OCI-LY1 (cell line): ENCODE results near the gene MYL6.

ENCODE experiments used
- H2AFZ ChIP-seq: fragments of 200-600 bp; sonication (generic), shearing (Covaris generic); 2 replicates; pipeline ENCODE4 v1.6.0; 2014; ENCODE audit warnings: antibody characterized with exemption, mild to moderate bottlenecking, low read length
- H3F3A ChIP-seq: fragments of 200-600 bp; sonication (generic), shearing (Covaris generic); 2 replicates; pipeline ENCODE4 v1.6.0; 2014; ENCODE audit warnings: mild to moderate bottlenecking, antibody characterized with exemption, low read length, moderate library complexity; ENCODE audit not compliant: insufficient read depth
- H3K27ac ChIP-seq: fragments of 200-600 bp; sonication (generic); 2 replicates; pipeline ENCODE4 v1.5.1; 2014; ENCODE audit warnings: low read length, mixed run types, mild to moderate bottlenecking, low read depth; ENCODE audit not compliant: poor library complexity, severe bottlenecking
- H3K27me3 ChIP-seq: fragments of 200-600 bp; sonication (generic); 2 replicates; pipeline ENCODE4 v1.6.0; 2014; ENCODE audit warnings: antibody characterized with exemption, mild to moderate bottlenecking, low read length, moderate library complexity; ENCODE audit not compliant: insufficient read depth
- H3K36me3 ChIP-seq: fragments of 200-600 bp; sonication (generic); 2 replicates; pipeline ENCODE4 v1.6.1; 2014; ENCODE audit warnings: mild to moderate bottlenecking, antibody characterized with exemption, low read length, moderate library complexity, mixed read lengths; ENCODE audit not compliant: insufficient read depth
- H3K4me1 ChIP-seq: fragments of 200-600 bp; sonication (generic); 2 replicates; pipeline ENCODE4 v1.5.1; 2014; ENCODE audit warnings: mild to moderate bottlenecking, low read length, moderate library complexity; ENCODE audit not compliant: insufficient read depth, severe bottlenecking
- H3K4me2 ChIP-seq: fragments of 200-600 bp; sonication (generic), shearing (Covaris generic); 2 replicates; pipeline ENCODE4 v1.6.1; 2014; ENCODE audit warnings: low read length
- H3K4me3 ChIP-seq: fragments of 200-600 bp; sonication (generic); 2 replicates; pipeline ENCODE4 v1.5.1; 2014; ENCODE audit warnings: low read length, low read depth, mild to moderate bottlenecking, mixed read lengths; ENCODE audit not compliant: poor library complexity, severe bottlenecking
- H3K79me2 ChIP-seq: fragments of 200-600 bp; shearing (Covaris generic); 2 replicates; pipeline ENCODE4 v1.6.1; 2016; ENCODE audit warnings: mixed run types, low read length, mixed read lengths; ENCODE audit not compliant: insufficient read depth
- H3K9ac ChIP-seq: fragments of 200-600 bp; sonication (generic), shearing (Covaris generic); 2 replicates; pipeline ENCODE4 v1.6.1; 2014; ENCODE audit warnings: mild to moderate bottlenecking, low read length, mixed read lengths
- H3K9me2 ChIP-seq: fragments of 200-600 bp; sonication (generic), shearing (Covaris generic); 2 replicates; pipeline ENCODE4 v1.6.1; 2014; ENCODE audit warnings: low read depth, mild to moderate bottlenecking, low read length, mixed read lengths
- H3K9me3 ChIP-seq: fragments of 200-600 bp; shearing (Covaris generic); 2 replicates; pipeline ENCODE4 v1.6.1; 2014; ENCODE audit warnings: low read length, mixed read lengths
- H4K20me1 ChIP-seq: fragments of 200-600 bp; sonication (generic), shearing (Covaris generic); 2 replicates; pipeline ENCODE4 v1.6.0; 2016; ENCODE audit warnings: mild to moderate bottlenecking, low read length; ENCODE audit not compliant: insufficient read depth
- EZH2 ChIP-seq: fragments of 200-600 bp; sonication (generic), shearing (Covaris generic); IDR thresholded peaks from 2 replicates; pipeline ENCODE4 v1.8.0; 2017; ENCODE audit warnings: borderline replicate concordance, mixed run types, mild to moderate bottlenecking, antibody characterized with exemption, low read length, moderate library complexity, mixed read lengths
- TF ChIP-seq, protein P1 (sequence below): fragments of 200-600 bp; sonication (generic), shearing (Covaris generic); IDR thresholded peaks from 2 replicates; pipeline ENCODE4 v1.5.1; 2017; ENCODE audit warnings: mild to moderate bottlenecking, antibody characterized with exemption, low read length, moderate library complexity, mixed read lengths

MYL6 gene

DNA sequence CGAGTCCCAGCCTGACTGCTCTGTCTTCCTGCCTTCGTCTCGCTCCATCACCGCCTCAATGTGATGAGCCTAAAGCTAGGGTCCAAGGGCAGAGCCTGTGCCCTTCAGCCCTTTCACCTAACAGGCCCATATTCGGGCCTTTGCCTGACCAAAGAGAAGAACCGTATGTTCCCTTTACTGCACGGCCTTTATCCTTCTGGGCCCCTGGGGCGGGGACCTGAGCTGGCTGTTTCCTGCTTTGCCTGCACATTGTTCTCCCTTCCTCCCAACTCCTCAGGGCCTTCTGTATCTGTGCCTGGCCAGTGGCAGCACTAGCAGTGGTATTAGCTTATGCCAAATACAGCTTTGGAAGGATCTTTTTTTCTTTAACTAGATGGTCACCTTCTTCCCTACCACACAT, 14.3 kb upstream of the MYL6 start:
- Histone ChIP-seq H3K4me2 (no peak overlapping the region), H3K9ac (no peak overlapping the region), H3K9me2 (no peaks in the 10 kb centered on the region), H3K9me3 (no peaks in the 10 kb centered on the region), H3K79me2 (no peaks in the 10 kb centered on the region), H3K36me3 (peaks cover 59% of the 10 kb centered on the region), H3K4me1 (no peaks in the 10 kb centered on the region), H4K20me1 (no peaks in the 10 kb centered on the region), H2AFZ (no peak overlapping the region), H3K27me3 (no peaks in the 10 kb centered on the region), H3F3A (no peaks in the 10 kb centered on the region), H3K27ac (no peak overlapping the region), H3K4me3 (no peak overlapping the region)
- TF ChIP-seq EZH2: no peak
- TF ChIP-seq, protein P1, sequence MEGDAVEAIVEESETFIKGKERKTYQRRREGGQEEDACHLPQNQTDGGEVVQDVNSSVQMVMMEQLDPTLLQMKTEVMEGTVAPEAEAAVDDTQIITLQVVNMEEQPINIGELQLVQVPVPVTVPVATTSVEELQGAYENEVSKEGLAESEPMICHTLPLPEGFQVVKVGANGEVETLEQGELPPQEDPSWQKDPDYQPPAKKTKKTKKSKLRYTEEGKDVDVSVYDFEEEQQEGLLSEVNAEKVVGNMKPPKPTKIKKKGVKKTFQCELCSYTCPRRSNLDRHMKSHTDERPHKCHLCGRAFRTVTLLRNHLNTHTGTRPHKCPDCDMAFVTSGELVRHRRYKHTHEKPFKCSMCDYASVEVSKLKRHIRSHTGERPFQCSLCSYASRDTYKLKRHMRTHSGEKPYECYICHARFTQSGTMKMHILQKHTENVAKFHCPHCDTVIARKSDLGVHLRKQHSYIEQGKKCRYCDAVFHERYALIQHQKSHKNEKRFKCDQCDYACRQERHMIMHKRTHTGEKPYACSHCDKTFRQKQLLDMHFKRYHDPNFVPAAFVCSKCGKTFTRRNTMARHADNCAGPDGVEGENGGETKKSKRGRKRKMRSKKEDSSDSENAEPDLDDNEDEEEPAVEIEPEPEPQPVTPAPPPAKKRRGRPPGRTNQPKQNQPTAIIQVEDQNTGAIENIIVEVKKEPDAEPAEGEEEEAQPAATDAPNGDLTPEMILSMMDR: no peak

- no peaks in the 10 kb centered on the region for H3K4me1 ChIP-seq
- no peaks in the 10 kb centered on the region for H3F3A ChIP-seq
- H4K20me1 ChIP-seq: no peaks in the 10 kb centered on the region
- H3K9ac ChIP-seq: no peak overlapping the region
- H3K4me3 ChIP-seq: no peak overlapping the region
- H3K27me3 ChIP-seq: no peaks in the 10 kb centered on the region
- no peak overlapping the region for H3K4me2 ChIP-seq
- TF ChIP-seq, protein P1: no peak
- no peak for TF ChIP-seq EZH2
- no peaks in the 10 kb centered on the region for H3K79me2 ChIP-seq
- no peaks in the 10 kb centered on the region for H3K9me3 ChIP-seq
- H3K36me3 ChIP-seq: peaks cover 48% of the 10 kb centered on the region
- no peak overlapping the region for H2AFZ ChIP-seq
- no peak overlapping the region for H3K27ac ChIP-seq
- H3K9me2 ChIP-seq: no peaks in the 10 kb centered on the region
These were observed 12.9 kb upstream of the MYL6 start for GRCh38 chr12:56145217-56145616.

DNA sequence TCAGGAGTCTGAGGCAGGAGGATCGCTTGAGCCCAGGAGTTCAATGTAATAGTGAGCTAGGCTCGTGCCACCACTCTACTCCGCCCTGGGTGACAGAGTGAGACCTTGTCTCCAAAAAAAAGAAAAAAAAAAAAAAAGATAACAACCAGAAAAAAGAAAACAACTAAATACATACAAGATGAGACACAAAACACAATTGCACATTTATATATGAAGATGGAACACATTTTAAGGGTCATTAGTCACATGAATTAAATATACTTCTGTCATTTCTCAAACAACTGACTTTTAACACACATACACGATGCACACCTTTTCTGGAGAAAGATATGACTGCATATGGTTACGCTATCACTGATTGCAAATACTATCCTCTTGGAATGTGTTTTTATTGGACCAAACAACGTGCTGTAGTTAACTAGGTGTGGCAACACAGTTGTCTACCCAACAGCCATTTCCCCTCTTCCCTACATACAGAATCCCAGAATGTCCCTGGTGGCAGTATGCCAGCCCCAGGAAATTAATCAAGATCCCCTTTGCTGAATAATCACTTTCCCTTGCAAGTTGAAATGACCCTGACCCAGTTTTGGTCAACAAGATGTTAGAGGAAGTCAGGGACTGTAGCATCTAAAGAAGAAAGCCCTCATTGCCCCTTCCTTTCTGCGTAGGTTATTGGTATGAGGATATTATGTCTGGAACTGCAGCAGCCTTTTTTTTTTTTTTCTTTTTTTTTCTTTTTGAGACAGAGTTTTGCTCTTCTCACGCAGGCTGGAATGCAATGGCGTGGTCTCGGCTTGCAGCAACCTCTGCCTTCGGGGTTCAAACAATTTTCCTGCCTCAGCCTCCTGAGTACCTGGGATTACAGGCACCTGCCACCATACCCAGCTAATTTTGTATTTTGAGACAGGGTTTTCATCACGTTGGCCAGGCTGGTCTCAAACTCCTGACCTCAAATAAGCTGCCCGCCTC, 11.4 kb upstream of the MYL6 start:
- H3F3A ChIP-seq: no peaks in the 10 kb centered on the region
- no peaks in the 10 kb centered on the region for H3K9me2 ChIP-seq
- no peak overlapping the region for H3K4me3 ChIP-seq
- peaks cover 37% of the 10 kb centered on the region for H3K36me3 ChIP-seq
- H2AFZ ChIP-seq: no peak overlapping the region
- no peak overlapping the region for H3K9ac ChIP-seq
- no peak overlapping the region for H3K27ac ChIP-seq
- TF ChIP-seq EZH2: no peak
- TF ChIP-seq, protein P1: no peak
- H3K9me3 ChIP-seq: no peaks in the 10 kb centered on the region
- H3K4me1 ChIP-seq: peaks cover 11% of the 10 kb centered on the region
- no peak overlapping the region for H3K4me2 ChIP-seq
- no peaks in the 10 kb centered on the region for H3K79me2 ChIP-seq
- no peaks in the 10 kb centered on the region for H3K27me3 ChIP-seq
- H4K20me1 ChIP-seq: no peaks in the 10 kb centered on the region
